A549 treated with ZK216348 at 1 μM for 4 hours (cell line): ENCODE results near the gene PTPRH. TPM values are rescaled to one million over a fixed set of nuclear protein-coding genes. Genes with fewer than 3 reads are reported as not detected.

Experiments used
- total RNA-seq: library from RNA; stranded (reverse); fragments of 200-300 nt; extraction: Qiagen RNA extraction; gene quantifications from 5 replicates; pipeline ENCODE4 v1.2.3, GENCODE V29; 2022; ENCODE audit warnings: low read depth

Gene PTPRH, protein sequence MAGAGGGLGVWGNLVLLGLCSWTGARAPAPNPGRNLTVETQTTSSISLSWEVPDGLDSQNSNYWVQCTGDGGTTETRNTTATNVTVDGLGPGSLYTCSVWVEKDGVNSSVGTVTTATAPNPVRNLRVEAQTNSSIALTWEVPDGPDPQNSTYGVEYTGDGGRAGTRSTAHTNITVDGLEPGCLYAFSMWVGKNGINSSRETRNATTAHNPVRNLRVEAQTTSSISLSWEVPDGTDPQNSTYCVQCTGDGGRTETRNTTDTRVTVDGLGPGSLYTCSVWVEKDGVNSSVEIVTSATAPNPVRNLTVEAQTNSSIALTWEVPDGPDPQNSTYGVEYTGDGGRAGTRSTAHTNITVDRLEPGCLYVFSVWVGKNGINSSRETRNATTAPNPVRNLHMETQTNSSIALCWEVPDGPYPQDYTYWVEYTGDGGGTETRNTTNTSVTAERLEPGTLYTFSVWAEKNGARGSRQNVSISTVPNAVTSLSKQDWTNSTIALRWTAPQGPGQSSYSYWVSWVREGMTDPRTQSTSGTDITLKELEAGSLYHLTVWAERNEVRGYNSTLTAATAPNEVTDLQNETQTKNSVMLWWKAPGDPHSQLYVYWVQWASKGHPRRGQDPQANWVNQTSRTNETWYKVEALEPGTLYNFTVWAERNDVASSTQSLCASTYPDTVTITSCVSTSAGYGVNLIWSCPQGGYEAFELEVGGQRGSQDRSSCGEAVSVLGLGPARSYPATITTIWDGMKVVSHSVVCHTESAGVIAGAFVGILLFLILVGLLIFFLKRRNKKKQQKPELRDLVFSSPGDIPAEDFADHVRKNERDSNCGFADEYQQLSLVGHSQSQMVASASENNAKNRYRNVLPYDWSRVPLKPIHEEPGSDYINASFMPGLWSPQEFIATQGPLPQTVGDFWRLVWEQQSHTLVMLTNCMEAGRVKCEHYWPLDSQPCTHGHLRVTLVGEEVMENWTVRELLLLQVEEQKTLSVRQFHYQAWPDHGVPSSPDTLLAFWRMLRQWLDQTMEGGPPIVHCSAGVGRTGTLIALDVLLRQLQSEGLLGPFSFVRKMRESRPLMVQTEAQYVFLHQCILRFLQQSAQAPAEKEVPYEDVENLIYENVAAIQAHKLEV
- 3.6 to 6.0 TPM (median 4.0 TPM) in 5 replicates for total RNA-seq

DNA sequence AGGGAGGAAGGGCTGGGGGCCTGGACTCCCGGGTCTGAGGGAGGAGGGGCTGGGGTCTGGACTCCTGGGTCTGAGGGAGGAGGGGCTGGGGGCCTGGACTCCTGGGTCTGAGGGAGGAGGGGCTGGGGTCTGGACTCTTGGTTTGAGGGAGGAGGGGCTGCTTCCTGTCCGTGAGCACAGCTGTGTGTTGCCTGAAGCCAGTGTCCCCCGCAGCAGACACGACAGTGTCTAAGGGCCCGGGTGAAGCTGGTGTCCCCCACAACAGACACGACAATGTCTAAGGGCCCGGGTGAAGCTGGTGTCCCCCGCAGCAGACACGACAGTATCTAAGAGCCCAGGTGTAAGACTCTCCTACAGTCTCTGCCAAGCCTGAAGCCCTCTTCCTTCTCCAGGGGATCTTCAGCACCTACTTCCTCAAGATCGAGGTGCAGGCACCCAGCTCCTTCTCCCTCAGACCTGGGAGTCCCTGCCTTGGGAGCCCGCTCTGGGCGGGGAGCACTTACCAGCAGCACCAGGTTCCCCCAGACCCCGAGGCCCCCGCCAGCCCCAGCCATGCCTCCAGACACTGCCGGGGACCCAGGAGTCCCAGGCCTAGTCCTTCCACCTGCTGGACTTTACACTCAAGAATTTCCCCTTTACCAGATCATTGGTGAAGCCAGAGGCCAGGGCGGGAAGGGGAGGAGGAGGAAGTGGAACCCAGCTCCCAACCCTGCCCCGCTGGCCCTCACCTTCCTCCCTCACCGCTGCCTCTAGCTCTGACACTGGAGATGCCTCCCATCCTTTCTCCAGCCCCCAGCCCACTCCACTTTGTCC, at the start of gene PTPRH:
TSS of gene PTPRH (minus strand) at position 622 of the 813 bp plus-strand sequence. CDS start at position 554, 68 bp downstream.

GRCh38 chr19:55228403-55229031, 19.2 kb upstream of the PTPRH start, which contains the start of gene TMEM86B:
Gene TMEM86B (minus strand): TSS chr19:55228763. CDS start chr19:55228741, 22 bp downstream.

DNA sequence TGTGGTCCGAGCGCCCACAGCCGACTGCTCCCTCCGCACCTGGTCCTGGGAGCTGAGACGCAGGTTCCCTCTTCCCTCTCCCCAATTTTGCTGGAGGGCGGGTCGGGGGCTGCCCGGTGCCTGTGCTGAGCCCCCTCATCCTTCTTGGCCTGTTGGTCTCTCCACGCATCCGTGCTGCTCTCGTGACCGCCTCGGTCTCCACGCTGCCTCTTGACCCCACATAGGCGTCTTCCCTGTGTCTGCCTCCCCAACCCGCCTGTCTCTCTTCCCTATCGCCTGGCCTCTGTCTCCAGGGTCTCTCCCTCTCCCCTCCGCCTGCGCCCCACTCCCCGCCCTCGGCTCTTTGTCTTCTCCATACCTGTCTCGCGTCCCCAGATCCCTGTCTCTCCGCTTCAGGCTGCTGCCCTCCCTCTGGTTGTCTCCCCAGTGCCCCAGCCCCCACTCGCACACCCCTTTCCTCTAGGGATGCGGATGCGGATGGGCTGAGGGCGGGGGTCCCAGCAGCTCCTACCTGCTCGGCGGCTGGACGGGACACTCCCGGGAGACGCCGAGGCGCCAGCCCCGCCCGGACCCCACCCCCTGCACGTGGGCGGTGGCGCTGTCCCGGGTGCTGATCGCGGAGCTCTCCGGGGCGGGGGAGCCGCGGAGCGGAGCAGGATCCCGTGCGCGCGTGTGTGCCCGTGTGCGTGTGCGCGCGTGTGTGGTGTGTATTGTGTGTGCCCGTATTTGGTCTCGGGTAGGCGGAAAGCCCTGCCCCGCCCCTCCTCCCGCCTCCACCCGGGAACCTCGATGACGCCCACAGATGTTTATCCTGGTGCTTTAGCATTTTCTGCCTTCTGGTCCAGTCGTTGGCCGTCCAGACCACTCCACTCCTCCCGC, 29.5 kb downstream of the PTPRH start, which contains the start of gene SYT5:
TSS of gene SYT5 (minus strand) at position 684 of the 879 bp plus-strand sequence. CDS start 1,248 bp downstream, outside the sequence.

DNA sequence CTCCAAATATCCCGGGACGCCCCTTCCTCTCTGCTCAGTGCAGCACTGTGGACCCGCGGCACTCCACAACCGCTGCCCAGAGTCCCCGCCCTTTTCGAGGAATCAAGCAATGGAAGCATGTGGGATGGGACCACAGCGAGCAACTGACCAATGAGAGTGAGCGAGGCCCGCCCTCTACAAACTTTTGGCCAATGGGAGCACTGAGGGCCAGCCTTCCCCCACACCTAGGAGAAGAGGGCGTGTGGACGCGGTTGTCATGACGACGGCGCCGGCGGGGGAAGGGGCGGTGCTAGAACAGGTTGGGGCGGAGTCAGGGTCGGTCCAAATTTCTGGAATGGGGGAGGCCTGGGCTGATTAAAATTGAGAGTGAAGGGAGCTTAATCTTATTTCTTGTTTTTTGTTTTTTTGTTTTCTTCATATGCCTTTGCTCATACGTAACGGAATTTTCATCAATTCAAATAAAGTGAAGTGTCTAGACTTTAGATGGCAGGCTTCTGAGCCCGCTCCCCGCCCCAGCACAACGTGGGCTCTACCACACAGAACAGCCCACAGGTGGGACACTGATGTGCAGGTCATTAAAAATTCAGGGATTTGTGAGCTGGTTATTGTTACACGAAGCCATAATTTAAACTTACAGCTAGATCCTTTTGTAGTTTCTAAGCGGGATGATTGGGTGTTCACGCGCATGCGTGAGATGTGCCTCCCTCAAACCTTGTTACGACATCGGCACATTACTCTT, 42.6 kb downstream of the PTPRH start, which contains the start of gene DNAAF3:
TSS of gene DNAAF3 (minus strand) at position 84 of the 739 bp plus-strand sequence. CDS start 200 bp downstream, outside the sequence.

DNA sequence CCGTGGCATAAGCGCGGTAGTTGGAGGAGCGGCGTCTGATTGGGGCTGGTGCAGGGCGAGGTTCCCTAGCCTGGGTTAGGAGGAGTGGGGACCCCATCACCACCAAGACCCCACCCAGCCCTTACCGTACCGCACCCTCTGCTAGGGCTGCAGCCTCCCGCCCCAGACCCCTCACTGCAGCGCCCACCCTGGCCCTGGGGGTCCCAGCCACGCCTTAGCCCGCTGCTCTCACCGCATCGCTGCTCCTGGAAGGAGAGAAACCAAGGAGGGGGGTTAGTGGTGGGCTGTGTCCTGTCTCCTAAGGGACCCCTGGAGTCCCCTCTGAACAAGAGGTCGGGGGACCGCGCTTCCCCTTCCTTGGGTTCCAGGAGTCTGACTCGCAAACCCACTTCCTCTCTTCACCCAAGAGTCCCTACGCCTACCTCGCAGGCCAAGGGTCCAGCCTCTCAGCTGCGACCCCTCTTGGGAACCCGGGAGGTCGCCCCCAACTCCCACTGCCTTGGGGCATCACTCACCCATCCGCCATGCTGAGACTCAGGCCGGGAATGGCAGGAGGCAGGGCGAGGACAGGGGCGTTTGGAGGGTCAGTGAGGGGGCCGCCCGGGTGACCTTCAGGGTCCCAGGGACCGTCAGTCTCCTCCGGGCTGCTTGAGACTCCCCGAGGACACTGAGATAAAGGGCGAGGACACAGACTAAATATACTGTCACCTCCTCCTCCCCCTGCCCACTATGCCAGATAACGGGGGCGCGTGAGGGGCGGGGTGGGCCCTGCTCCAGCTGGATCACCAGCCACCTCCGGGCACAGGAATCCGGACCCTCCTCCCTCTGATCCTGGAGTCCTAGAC, 52.0 kb downstream of the PTPRH start, which contains the start of gene TNNI3:
TSS of gene TNNI3 (minus strand) at position 669 of the 845 bp plus-strand sequence. CDS start at position 526, 143 bp downstream.

GRCh38 chr19:55149078-55150003, 60.0 kb downstream of the PTPRH start, which contains the start of gene TNNT1:
Gene TNNT1 (minus strand): TSS chr19:55149206. CDS start chr19:55147157, 2,049 bp downstream.

Other genes starting within 250 kb of the PTPRH start
- gene NLRP2, start 243.1 kb downstream of the PTPRH start, total RNA-seq = 22.7 to 28.3 TPM (median 27.2 TPM) in 5 replicates
- gene GP6, start 171.2 kb downstream of the PTPRH start, total RNA-seq = 0.13 to 0.46 TPM (median 0.19 TPM) in 3 of 5 replicates, not detected in the others
- 14.5 to 21.2 TPM (median 20.8 TPM) in 5 replicates for gene RDH13, start 146.4 kb downstream of the PTPRH start, total RNA-seq
- gene EPS8L1, start 133.6 kb downstream of the PTPRH start, total RNA-seq = 3.0 to 9.2 TPM (median 6.8 TPM) in 5 replicates
- gene PPP1R12C, start 91.9 kb downstream of the PTPRH start, total RNA-seq = 52.2 to 99.2 TPM (median 86.1 TPM) in 5 replicates
- gene TNNT1, start 60.3 kb downstream of the PTPRH start, total RNA-seq = 96.6 to 145 TPM (median 141 TPM) in 5 replicates
- 6.6 to 13.4 TPM (median 7.0 TPM) in 5 replicates for gene TNNI3, start 51.8 kb downstream of the PTPRH start, total RNA-seq
- gene DNAAF3, start 42.9 kb downstream of the PTPRH start, total RNA-seq = 3.1 to 6.7 TPM (median 5.6 TPM) in 5 replicates
- 2.7 to 4.4 TPM (median 3.1 TPM) in 5 replicates for gene SYT5, start 29.2 kb downstream of the PTPRH start, total RNA-seq
- gene TMEM86B, start 19.3 kb upstream of the PTPRH start, total RNA-seq = 2.2 to 5.4 TPM (median 4.8 TPM) in 5 replicates
- 64.6 to 131 TPM (median 118 TPM) in 5 replicates for gene PPP6R1, start 49.5 kb upstream of the PTPRH start, total RNA-seq
- 122 to 147 TPM (median 138 TPM) in 5 replicates for gene HSPBP1, start 70.6 kb upstream of the PTPRH start, total RNA-seq
- gene BRSK1, start 74.5 kb upstream of the PTPRH start, total RNA-seq = 3.2 to 5.1 TPM (median 4.6 TPM) in 5 replicates
- not detected in 5 replicates for gene TMEM150B, start 115.8 kb upstream of the PTPRH start, total RNA-seq
- 3.1 to 9.0 TPM (median 8.2 TPM) in 5 replicates for gene KMT5C, start 130.4 kb upstream of the PTPRH start, total RNA-seq
- gene COX6B2, start 145.2 kb upstream of the PTPRH start, total RNA-seq = 1.2 to 7.0 TPM (median 1.4 TPM) in 5 replicates
- 0.11 to 0.42 TPM (median 0.18 TPM) in 4 of 5 replicates, not detected in the other for gene GARIN5B, start 153.8 kb upstream of the PTPRH start, total RNA-seq
- 20.8 to 42.0 TPM (median 26.5 TPM) in 5 replicates for gene IL11, start 161.0 kb upstream of the PTPRH start, total RNA-seq
- 1.2 to 2.3 TPM (median 1.3 TPM) in 5 replicates for gene TMEM190, start 167.3 kb upstream of the PTPRH start, total RNA-seq
- 2.3 to 14.6 TPM (median 11.3 TPM) in 5 replicates for gene TMEM238, start 174.8 kb upstream of the PTPRH start, total RNA-seq
- gene RPL28, start 176.4 kb upstream of the PTPRH start, total RNA-seq = 2,333 to 3,419 TPM (median 2,681 TPM) in 5 replicates
- gene UBE2S, start 198.3 kb upstream of the PTPRH start, total RNA-seq = 317 to 626 TPM (median 479 TPM) in 5 replicates
- gene SHISA7, start 233.8 kb upstream of the PTPRH start, total RNA-seq = not detected in 5 replicates